Cerebellar nuclear complex (tissue), 1 donor: Measurements from ENCODE around the gene PUS7.
"Not testable (repeated sequence)": the region's sequence is repeated elsewhere in the genome, so short reads cannot be mapped to it uniquely, and the experiment has no call there.

Source experiments
- DNase-seq, 2 experiments: peaks; one replicate each; lab custom pipeline; 2025; lab: John Stamatoyannopoulos, UW

The PUS7 gene

GRCh38 chr7:105444342-105444987 is 77.6 kb downstream of the PUS7 start:
- DNase-seq = no peak

GRCh38 chr7:105442214-105442613 is 79.9 kb downstream of the PUS7 start:
- DNase-seq = not testable (repeated sequence)

- no peak for DNase-seq
Measured at GRCh38 chr7:105439174-105439893, 82.7 kb downstream of the PUS7 start.

GRCh38 chr7:105438847-105439173 is 83.3 kb downstream of the PUS7 start:
- DNase-seq = no peak

- DNase-seq = no peak
Measured at GRCh38 chr7:105438254-105438653, 83.8 kb downstream of the PUS7 start.

- DNase-seq = not testable (repeated sequence)
Measured at GRCh38 chr7:105437356-105437755, 84.7 kb downstream of the PUS7 start.

- DNase-seq = no peak
Measured at GRCh38 chr7:105429746-105430612, 92.1 kb downstream of the PUS7 start.

GRCh38 chr7:105426606-105427146 is 95.4 kb downstream of the PUS7 start:
- DNase-seq = no peak

- no peak for DNase-seq
Measured at GRCh38 chr7:105423987-105424386, 98.1 kb downstream of the PUS7 start.

GRCh38 chr7:105413887-105414437 is 108.1 kb downstream of the PUS7 start:
- no peak for DNase-seq

GRCh38 chr7:105410774-105411173 is 111.3 kb downstream of the PUS7 start:
- DNase-seq = not testable (repeated sequence)

GRCh38 chr7:105409775-105410174 is 112.3 kb downstream of the PUS7 start:
- DNase-seq = not testable (repeated sequence)

GRCh38 chr7:105408791-105409410 is 113.2 kb downstream of the PUS7 start:
- DNase-seq = no peak
